CD14-positive monocyte (primary cell): ENCODE data around the gene PAFAH2. TPM values are rescaled to one million over a fixed set of nuclear protein-coding genes. Genes with fewer than 3 reads are reported as not detected.
A peak's percentile ranks its signal among the peaks of the same experiment; 100 is the strongest.

Experiments used
- DNase-seq, 3 donors: peaks; one replicate each; pipeline ENCODE4 v3.0.0-alpha.2; 2011 to 2022
- H2AFZ ChIP-seq: 2 replicates; pipeline ENCODE4 v1.6.0; 2012; ENCODE audit warnings: mild to moderate bottlenecking, low read depth, low read length, inconsistent platforms; ENCODE audit not compliant: insufficient read depth, poor library complexity, severe bottlenecking
- H3K27ac ChIP-seq, 2 donors: 1 replicate in 1 of 2; 2 replicates in 1 of 2; pipeline ENCODE4 v1.5.1; 2012 to 2013; ENCODE audit warnings: low read length in 2 of 2, control low read depth in 1 of 2, inconsistent platforms in 1 of 2, low read depth in 1 of 2, mild to moderate bottlenecking in 1 of 2
- H3K27me3 ChIP-seq, 2 donors: one replicate each; pipeline versions ENCODE4 v1.6.0 to v1.6.1; 2011 to 2013; ENCODE audit warnings: low read length in 2 of 2; ENCODE audit not compliant: control insufficient read depth in 2 of 2, insufficient read depth in 2 of 2
- H3K36me3 ChIP-seq, 2 donors: replicated peaks in 1 of 2; 1 replicate in 1 of 2; 2 replicates in 1 of 2; pipeline versions ENCODE4 v1.5.1 to v1.6.1; 2012 to 2013; ENCODE audit warnings: low read length in 2 of 2, control low read depth in 1 of 2, inconsistent platforms in 1 of 2, mild to moderate bottlenecking in 1 of 2; ENCODE audit not compliant: insufficient read depth in 2 of 2, control insufficient read depth in 1 of 2
- H3K4me1 ChIP-seq, 2 donors: 1 replicate in 1 of 2; 2 replicates in 1 of 2; pipeline versions ENCODE4 v1.5.1 to v1.6.1; 2012 to 2013; ENCODE audit warnings: low read length in 2 of 2, control low read depth in 1 of 2, inconsistent platforms in 1 of 2, mild to moderate bottlenecking in 1 of 2, moderate library complexity in 1 of 2; ENCODE audit not compliant: insufficient read depth in 2 of 2, control insufficient read depth in 1 of 2
- H3K4me2 ChIP-seq: replicated peaks from 2 replicates; pipeline ENCODE3; 2012; ENCODE audit warnings: low read length, moderate library complexity, mild to moderate bottlenecking; ENCODE audit not compliant: poor library complexity, severe bottlenecking; ENCODE audit errors: extremely low read depth
- H3K4me3 ChIP-seq, 3 experiments: fragments of 200-600 bp in 1 of 3; sonication (generic) in 1 of 3; replicated peaks in 1 of 3; 1 replicate in 2 of 3; 2 replicates in 1 of 3; pipeline ENCODE4 v1.5.1; 2011 to 2013; ENCODE audit warnings: low read length in 3 of 3, mild to moderate bottlenecking in 3 of 3, control low read depth in 2 of 3, low read depth in 2 of 3, inconsistent platforms in 1 of 3, moderate library complexity in 1 of 3
- H3K79me2 ChIP-seq: 2 replicates; pipeline ENCODE4 v1.6.0; 2012; ENCODE audit warnings: mild to moderate bottlenecking, control low read depth, inconsistent platforms, low read length, moderate library complexity; ENCODE audit not compliant: insufficient read depth
- H3K9ac ChIP-seq: 2 replicates; pipeline ENCODE4 v1.6.0; 2017; ENCODE audit warnings: low read length, mild to moderate bottlenecking; ENCODE audit not compliant: insufficient read depth, poor library complexity, severe bottlenecking
- H3K9me3 ChIP-seq, 2 donors: replicated peaks in 1 of 2; 1 replicate in 1 of 2; 2 replicates in 1 of 2; pipeline versions ENCODE4 v1.5.1 to v1.6.1; 2012 to 2013; ENCODE audit warnings: low read length in 2 of 2, control low read depth in 1 of 2; ENCODE audit not compliant: control insufficient read depth in 1 of 2, insufficient read depth in 1 of 2
- H4K20me1 ChIP-seq: 2 replicates; pipeline ENCODE4 v1.6.0; 2012; ENCODE audit warnings: mild to moderate bottlenecking, low read length, control low read depth, moderate library complexity; ENCODE audit not compliant: insufficient read depth
- H3K27ac Mint-ChIP-seq, 7 donors: one replicate each; pipeline ENCODE4 v1.8.0; 2020; ENCODE audit warnings: mild to moderate bottlenecking in 7 of 7, mixed read lengths in 7 of 7, moderate library complexity in 6 of 7, inconsistent platforms in 2 of 7
- H3K27me3 Mint-ChIP-seq, 3 donors: one replicate each; pipeline ENCODE4 v1.8.0; 2021 to 2022; ENCODE audit warnings: low read depth in 3 of 3, mild to moderate bottlenecking in 3 of 3, mixed read lengths in 3 of 3, moderate library complexity in 3 of 3, inconsistent platforms in 1 of 3
- H3K36me3 Mint-ChIP-seq, 2 donors: one replicate each; pipeline ENCODE4 v1.8.0; 2020; ENCODE audit warnings: mixed read lengths in 2 of 2, inconsistent platforms in 1 of 2, mild to moderate bottlenecking in 1 of 2
- H3K4me1 Mint-ChIP-seq: one replicate; pipeline ENCODE4 v1.8.0; 2020; ENCODE audit warnings: mild to moderate bottlenecking, mixed read lengths
- H3K4me3 Mint-ChIP-seq, 2 donors: one replicate each; pipeline ENCODE4 v1.8.0; 2020; ENCODE audit warnings: mild to moderate bottlenecking in 2 of 2, mixed read lengths in 2 of 2, moderate library complexity in 1 of 2
- H3K9me3 Mint-ChIP-seq, 7 donors: one replicate each; pipeline ENCODE4 v1.8.0; 2020 to 2022; ENCODE audit warnings: mixed read lengths in 7 of 7, mild to moderate bottlenecking in 6 of 7, moderate library complexity in 6 of 7, inconsistent platforms in 2 of 7
- WGBS: methylation state at CpG from one replicate; pipeline ENCODE4 v1.1.5; 2013; ENCODE audit warnings: missing lambda C conversion rate; ENCODE audit not compliant: insufficient coverage; 5-methylcytosine and 5-hydroxymethylcytosine counted together
- intact Hi-C, 2 donors: fragments of 100-400 bp; cut with micrococcal nuclease; formaldehyde crosslinking; loops; one replicate each; pipeline versions ENCODE4 v1.15.0 to v1.15.1; 2023
- polyA plus RNA-seq, 3 donors: library from polyadenylated mRNA; depleted of rRNA in 1 of 3; unstranded in 2 of 3; stranded (reverse) in 1 of 3; fragments of 300-500 nt in 2 of 3; fragments of >200 nt in 1 of 3; fragmentation: Illumina TruSeq in 2 of 3; gene quantifications; 1 replicate in 2 of 3; 2 replicates in 1 of 3; pipeline ENCODE4 v1.2.3, GENCODE V29; 2012 to 2021
- TF ChIP-seq, protein P1 (sequence below): fragments of 200-600 bp; IDR thresholded peaks from one replicate; pipeline ENCODE4 v1.8.0; 2022; ENCODE audit warnings: antibody characterized with exemption, mild to moderate bottlenecking

The PAFAH2 gene
- polyA plus RNA-seq, 3 donors = 6.4 to 9.2 (median 6.8) TPM

DNA sequence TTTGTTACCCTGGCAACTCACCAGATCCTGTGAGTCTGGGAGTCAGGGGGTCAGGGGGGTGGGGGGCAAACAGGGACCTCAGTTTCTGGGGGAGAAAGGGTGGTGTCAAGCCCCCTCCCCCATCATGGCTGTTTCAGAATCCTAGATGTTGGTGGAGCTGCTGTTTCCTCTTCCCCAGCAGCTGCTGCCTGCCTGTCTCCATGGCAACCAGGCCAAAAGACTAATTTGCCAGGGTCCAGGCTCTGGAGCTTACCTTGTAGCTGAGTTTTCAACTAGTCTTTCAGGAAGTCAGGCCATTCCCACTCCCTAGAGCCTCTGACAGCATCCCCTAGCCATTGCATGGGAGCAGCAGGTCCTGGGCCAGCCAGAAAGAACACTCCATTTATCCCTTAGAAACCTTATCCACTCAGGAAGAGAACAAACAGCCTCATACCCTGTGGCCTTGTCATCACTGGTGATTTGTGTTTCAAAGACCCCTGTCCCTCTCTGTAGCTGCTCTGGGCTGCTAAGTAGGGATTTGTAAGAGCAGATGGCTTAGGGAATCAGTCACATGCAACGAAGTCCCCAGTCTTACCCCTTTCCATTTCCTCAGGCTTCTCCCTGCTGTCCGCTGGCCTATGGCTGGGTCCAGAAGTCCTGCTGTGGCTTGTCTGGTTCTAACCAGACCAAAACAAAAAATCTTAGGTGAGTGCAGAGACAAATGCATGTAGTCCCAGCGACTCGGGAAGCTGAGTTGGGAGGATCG is 70.2 kb downstream of the PAFAH2 start:
- no peaks in the 10 kb centered on the region for H4K20me1 ChIP-seq
- Mint-ChIP-seq H3K36me3 (no peaks in the 10 kb centered on the region), H3K27ac (peak overlapping the region in 1 of 7 donors; percentile 4), H3K27me3 (peaks cover 0 to 4% (median 0%) of the 10 kb centered on the region in 3 donors), H3K9me3 (no peaks in the 10 kb centered on the region), H3K4me1 (peaks cover 54% of the 10 kb centered on the region), H3K4me3 (no peak overlapping the region)
- no peak for DNase-seq
- intact Hi-C loops = no loop called here
- TF ChIP-seq, protein P1, sequence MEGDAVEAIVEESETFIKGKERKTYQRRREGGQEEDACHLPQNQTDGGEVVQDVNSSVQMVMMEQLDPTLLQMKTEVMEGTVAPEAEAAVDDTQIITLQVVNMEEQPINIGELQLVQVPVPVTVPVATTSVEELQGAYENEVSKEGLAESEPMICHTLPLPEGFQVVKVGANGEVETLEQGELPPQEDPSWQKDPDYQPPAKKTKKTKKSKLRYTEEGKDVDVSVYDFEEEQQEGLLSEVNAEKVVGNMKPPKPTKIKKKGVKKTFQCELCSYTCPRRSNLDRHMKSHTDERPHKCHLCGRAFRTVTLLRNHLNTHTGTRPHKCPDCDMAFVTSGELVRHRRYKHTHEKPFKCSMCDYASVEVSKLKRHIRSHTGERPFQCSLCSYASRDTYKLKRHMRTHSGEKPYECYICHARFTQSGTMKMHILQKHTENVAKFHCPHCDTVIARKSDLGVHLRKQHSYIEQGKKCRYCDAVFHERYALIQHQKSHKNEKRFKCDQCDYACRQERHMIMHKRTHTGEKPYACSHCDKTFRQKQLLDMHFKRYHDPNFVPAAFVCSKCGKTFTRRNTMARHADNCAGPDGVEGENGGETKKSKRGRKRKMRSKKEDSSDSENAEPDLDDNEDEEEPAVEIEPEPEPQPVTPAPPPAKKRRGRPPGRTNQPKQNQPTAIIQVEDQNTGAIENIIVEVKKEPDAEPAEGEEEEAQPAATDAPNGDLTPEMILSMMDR = no peak
- no peaks in the 10 kb centered on the region for H3K9me3 ChIP-seq
- no peaks in the 10 kb centered on the region for H3K27me3 ChIP-seq
- H3K4me3 ChIP-seq = no peak overlapping the region
- no peak overlapping the region for H2AFZ ChIP-seq
- no peak overlapping the region for H3K4me2 ChIP-seq
- H3K36me3 ChIP-seq = no peaks in the 10 kb centered on the region
- 96% methylated on average over 4 of the region's 5 CpGs for WGBS
- no peaks in the 10 kb centered on the region for H3K79me2 ChIP-seq
- peaks cover 35 to 47% of the 10 kb centered on the region in 2 donors for H3K4me1 ChIP-seq
- no peak overlapping the region for H3K27ac ChIP-seq
- no peak overlapping the region for H3K9ac ChIP-seq

GRCh38 chr1:25926731-25927496 is 70.9 kb downstream of the PAFAH2 start:
- no peak for DNase-seq
- intact Hi-C loops = no loop called here
- Mint-ChIP-seq H3K4me3 (no peak overlapping the region), H3K36me3 (no peaks in the 10 kb centered on the region), H3K9me3 (no peaks in the 10 kb centered on the region), H3K27me3 (peaks cover 0 to 5% (median 0%) of the 10 kb centered on the region in 3 donors), H3K27ac (peak overlapping the region in 1 of 7 donors; percentile 4), H3K4me1 (peaks cover 55% of the 10 kb centered on the region)
- TF ChIP-seq, protein P1 = no peak
- H4K20me1 ChIP-seq = no peaks in the 10 kb centered on the region
- H3K4me1 ChIP-seq = peaks cover 39 to 49% of the 10 kb centered on the region in 2 donors
- H3K27me3 ChIP-seq = no peaks in the 10 kb centered on the region
- H3K79me2 ChIP-seq = no peaks in the 10 kb centered on the region
- H3K4me2 ChIP-seq = no peak overlapping the region
- no peak overlapping the region for H3K4me3 ChIP-seq
- 97% methylated on average over 9 of the region's 13 CpGs for WGBS
- no peak overlapping the region for H3K9ac ChIP-seq
- no peaks in the 10 kb centered on the region for H3K9me3 ChIP-seq
- H2AFZ ChIP-seq = no peak overlapping the region
- no peaks in the 10 kb centered on the region for H3K36me3 ChIP-seq
- no peak overlapping the region for H3K27ac ChIP-seq
